Measurements from ENCODE around the gene LRRC42. TPM values are rescaled to one million over a fixed set of nuclear protein-coding genes. Genes with fewer than 3 reads are reported as not detected.
A peak's percentile ranks its signal among the peaks of the same experiment; 100 is the strongest.

The LRRC42 gene
- total and polyA plus RNA-seq, 4 donors: 9.8 to 14.8 (median 10.9) TPM

DNA sequence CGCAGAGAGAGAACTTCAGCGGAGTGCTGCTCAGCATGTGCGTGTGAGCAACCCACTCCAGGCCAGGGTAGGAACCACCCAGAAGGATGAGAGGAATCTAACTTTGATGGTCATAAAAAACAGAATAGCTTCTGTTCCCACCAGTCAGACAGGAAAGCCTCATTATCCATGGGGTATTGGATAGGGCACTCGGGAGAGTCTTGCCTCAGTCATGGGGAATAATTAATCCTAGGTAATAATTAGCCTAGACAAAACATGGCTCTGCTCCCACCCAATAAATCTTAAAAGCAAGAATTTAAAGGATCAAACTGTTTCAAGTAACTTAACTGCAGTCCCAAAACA, 36.6 kb downstream of the LRRC42 start:
- TF ChIP-seq HNF4A (conservative IDR thresholded peaks at IDR 0.05) (no peak), FOXA1 (IDR thresholded peaks at IDR 0.05) (no peak), TAF1 (conservative IDR thresholded peaks at IDR 0.05) (peak; percentile 70), NR2F2 (IDR thresholded peaks at IDR 0.05) (no peak), RAD21 (IDR thresholded peaks at IDR 0.05) (peak in 1 of 2 donors; percentile 2)
- TF ChIP-seq, protein P1, sequence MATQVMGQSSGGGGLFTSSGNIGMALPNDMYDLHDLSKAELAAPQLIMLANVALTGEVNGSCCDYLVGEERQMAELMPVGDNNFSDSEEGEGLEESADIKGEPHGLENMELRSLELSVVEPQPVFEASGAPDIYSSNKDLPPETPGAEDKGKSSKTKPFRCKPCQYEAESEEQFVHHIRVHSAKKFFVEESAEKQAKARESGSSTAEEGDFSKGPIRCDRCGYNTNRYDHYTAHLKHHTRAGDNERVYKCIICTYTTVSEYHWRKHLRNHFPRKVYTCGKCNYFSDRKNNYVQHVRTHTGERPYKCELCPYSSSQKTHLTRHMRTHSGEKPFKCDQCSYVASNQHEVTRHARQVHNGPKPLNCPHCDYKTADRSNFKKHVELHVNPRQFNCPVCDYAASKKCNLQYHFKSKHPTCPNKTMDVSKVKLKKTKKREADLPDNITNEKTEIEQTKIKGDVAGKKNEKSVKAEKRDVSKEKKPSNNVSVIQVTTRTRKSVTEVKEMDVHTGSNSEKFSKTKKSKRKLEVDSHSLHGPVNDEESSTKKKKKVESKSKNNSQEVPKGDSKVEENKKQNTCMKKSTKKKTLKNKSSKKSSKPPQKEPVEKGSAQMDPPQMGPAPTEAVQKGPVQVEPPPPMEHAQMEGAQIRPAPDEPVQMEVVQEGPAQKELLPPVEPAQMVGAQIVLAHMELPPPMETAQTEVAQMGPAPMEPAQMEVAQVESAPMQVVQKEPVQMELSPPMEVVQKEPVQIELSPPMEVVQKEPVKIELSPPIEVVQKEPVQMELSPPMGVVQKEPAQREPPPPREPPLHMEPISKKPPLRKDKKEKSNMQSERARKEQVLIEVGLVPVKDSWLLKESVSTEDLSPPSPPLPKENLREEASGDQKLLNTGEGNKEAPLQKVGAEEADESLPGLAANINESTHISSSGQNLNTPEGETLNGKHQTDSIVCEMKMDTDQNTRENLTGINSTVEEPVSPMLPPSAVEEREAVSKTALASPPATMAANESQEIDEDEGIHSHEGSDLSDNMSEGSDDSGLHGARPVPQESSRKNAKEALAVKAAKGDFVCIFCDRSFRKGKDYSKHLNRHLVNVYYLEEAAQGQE (IDR thresholded peaks at IDR 0.05): peak; percentile 20
- TF ChIP-seq, protein P2, sequence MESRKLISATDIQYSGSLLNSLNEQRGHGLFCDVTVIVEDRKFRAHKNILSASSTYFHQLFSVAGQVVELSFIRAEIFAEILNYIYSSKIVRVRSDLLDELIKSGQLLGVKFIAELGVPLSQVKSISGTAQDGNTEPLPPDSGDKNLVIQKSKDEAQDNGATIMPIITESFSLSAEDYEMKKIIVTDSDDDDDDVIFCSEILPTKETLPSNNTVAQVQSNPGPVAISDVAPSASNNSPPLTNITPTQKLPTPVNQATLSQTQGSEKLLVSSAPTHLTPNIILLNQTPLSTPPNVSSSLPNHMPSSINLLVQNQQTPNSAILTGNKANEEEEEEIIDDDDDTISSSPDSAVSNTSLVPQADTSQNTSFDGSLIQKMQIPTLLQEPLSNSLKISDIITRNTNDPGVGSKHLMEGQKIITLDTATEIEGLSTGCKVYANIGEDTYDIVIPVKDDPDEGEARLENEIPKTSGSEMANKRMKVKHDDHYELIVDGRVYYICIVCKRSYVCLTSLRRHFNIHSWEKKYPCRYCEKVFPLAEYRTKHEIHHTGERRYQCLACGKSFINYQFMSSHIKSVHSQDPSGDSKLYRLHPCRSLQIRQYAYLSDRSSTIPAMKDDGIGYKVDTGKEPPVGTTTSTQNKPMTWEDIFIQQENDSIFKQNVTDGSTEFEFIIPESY (IDR thresholded peaks at IDR 0.05): peak; percentile 4
- H3K4me3 ChIP-seq (ENCODE audit: low read depth in 1 of 3, low read length in 3 of 3): peak overlapping the region; percentile 44 to 73 (median 59)

DNA sequence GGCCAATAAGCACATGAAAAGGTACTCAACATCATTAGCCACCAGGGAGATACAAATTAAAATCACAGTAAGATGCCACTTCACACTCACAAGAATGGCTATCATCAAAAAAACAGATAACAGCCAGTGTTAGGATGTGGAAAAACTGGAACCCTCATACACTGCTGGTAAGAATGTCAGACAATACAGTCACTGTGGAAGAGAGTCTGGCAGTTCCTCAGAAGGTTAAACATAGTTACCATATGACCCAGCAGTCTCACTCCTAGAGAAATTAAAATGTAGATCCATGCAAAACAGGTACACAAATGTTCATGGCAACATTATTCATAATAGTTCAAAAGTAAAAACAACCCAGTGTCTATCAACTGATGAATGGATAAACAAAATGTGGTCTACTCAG, 38.6 kb downstream of the LRRC42 start:
- Histone ChIP-seq H3K4me1 (ENCODE audit: control insufficient read depth in 4 of 4, insufficient read depth in 4 of 4, low read length in 3 of 4) (peaks cover 4 to 23% (median 8%) of the 10 kb centered on the region in 4 donors), H3K27ac (ENCODE audit: low read depth in 1 of 2, low read length in 2 of 2) (no peak overlapping the region), H3K9me3 (ENCODE audit: control insufficient read depth in 4 of 4, low read length in 3 of 4) (no peaks in the 10 kb centered on the region), H3K27me3 (ENCODE audit: control insufficient read depth in 4 of 4, insufficient read depth in 4 of 4, low read length in 3 of 4) (no peaks in the 10 kb centered on the region), H3K36me3 (ENCODE audit: control insufficient read depth in 4 of 4, insufficient read depth in 3 of 4, low read depth in 1 of 4, low read length in 3 of 4) (no peaks in the 10 kb centered on the region), H3K4me3 (ENCODE audit: low read depth in 1 of 3, low read length in 3 of 3) (no peak overlapping the region), H3K9ac (ENCODE audit: low read depth in 1 of 2, low read length in 2 of 2) (no peak overlapping the region)
- TF ChIP-seq, protein P1 (IDR thresholded peaks at IDR 0.05): no peak
- TF ChIP-seq YY1 (IDR thresholded peaks at IDR 0.05) (no peak), GABPA (IDR thresholded peaks at IDR 0.05 in 1 of 2, conservative IDR thresholded peaks at IDR 0.05 in 1 of 2) (no peak), SP1 (IDR thresholded peaks at IDR 0.05) (no peak), RAD21 (IDR thresholded peaks at IDR 0.05) (no peak), FOXA2 (IDR thresholded peaks at IDR 0.05) (no peak), TAF1 (conservative IDR thresholded peaks at IDR 0.05) (no peak), HNF4G (IDR thresholded peaks at IDR 0.05) (no peak), FOXA1 (IDR thresholded peaks at IDR 0.05) (no peak), NR2F2 (IDR thresholded peaks at IDR 0.05) (no peak), EGR1 (IDR thresholded peaks at IDR 0.05; ENCODE audit: low read depth in 2 of 2) (no peak), JUND (IDR thresholded peaks at IDR 0.05) (no peak), HNF4A (conservative IDR thresholded peaks at IDR 0.05) (no peak)
- TF ChIP-seq, protein P3, sequence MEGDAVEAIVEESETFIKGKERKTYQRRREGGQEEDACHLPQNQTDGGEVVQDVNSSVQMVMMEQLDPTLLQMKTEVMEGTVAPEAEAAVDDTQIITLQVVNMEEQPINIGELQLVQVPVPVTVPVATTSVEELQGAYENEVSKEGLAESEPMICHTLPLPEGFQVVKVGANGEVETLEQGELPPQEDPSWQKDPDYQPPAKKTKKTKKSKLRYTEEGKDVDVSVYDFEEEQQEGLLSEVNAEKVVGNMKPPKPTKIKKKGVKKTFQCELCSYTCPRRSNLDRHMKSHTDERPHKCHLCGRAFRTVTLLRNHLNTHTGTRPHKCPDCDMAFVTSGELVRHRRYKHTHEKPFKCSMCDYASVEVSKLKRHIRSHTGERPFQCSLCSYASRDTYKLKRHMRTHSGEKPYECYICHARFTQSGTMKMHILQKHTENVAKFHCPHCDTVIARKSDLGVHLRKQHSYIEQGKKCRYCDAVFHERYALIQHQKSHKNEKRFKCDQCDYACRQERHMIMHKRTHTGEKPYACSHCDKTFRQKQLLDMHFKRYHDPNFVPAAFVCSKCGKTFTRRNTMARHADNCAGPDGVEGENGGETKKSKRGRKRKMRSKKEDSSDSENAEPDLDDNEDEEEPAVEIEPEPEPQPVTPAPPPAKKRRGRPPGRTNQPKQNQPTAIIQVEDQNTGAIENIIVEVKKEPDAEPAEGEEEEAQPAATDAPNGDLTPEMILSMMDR (IDR thresholded peaks at IDR 0.05; ENCODE audit: low read depth, low read length, missing input control): no peak
- TF ChIP-seq, protein P2 (IDR thresholded peaks at IDR 0.05): no peak
- TF ChIP-seq, protein P4, sequence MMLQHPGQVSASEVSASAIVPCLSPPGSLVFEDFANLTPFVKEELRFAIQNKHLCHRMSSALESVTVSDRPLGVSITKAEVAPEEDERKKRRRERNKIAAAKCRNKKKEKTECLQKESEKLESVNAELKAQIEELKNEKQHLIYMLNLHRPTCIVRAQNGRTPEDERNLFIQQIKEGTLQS (IDR thresholded peaks at IDR 0.05): no peak
- TF ChIP-seq, protein P5, sequence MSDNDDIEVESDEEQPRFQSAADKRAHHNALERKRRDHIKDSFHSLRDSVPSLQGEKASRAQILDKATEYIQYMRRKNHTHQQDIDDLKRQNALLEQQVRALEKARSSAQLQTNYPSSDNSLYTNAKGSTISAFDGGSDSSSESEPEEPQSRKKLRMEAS (IDR thresholded peaks at IDR 0.05): no peak
- no peak for DNase-seq (ENCODE audit: low spot score)

More for the DNA sequence above, 36.6 kb downstream of the LRRC42 start:
- Histone ChIP-seq H3K4me1 (ENCODE audit: control insufficient read depth in 4 of 4, insufficient read depth in 4 of 4, low read length in 3 of 4) (peaks cover 4 to 23% (median 8%) of the 10 kb centered on the region in 4 donors), H3K9ac (ENCODE audit: low read depth in 1 of 2, low read length in 2 of 2) (peak overlapping the region; percentile 18 to 68), H3K36me3 (ENCODE audit: control insufficient read depth in 4 of 4, insufficient read depth in 3 of 4, low read depth in 1 of 4, low read length in 3 of 4) (no peaks in the 10 kb centered on the region), H3K27ac (ENCODE audit: low read depth in 1 of 2, low read length in 2 of 2) (peak overlapping the region; percentile 91), H3K27me3 (ENCODE audit: control insufficient read depth in 4 of 4, insufficient read depth in 4 of 4, low read length in 3 of 4) (no peaks in the 10 kb centered on the region), H3K9me3 (ENCODE audit: control insufficient read depth in 4 of 4, low read length in 3 of 4) (no peaks in the 10 kb centered on the region)
- 22% methylated on average over 4 of the region's 4 CpGs for WGBS
- DNase-seq (ENCODE audit: low spot score): no peak
